Measurements from ENCODE around the gene MAP2. TPM values are rescaled to one million over a fixed set of nuclear protein-coding genes. Genes with fewer than 3 reads are reported as not detected.

MAP2 gene
- total and polyA plus RNA-seq, 4 donors, result 215 to 669 (median 469) TPM

- Histone ChIP-seq H3K4me1 (ENCODE audit: control insufficient read depth, insufficient read depth, low read length) (no peaks in the 10 kb centered on the region), H3K36me3 (ENCODE audit: control insufficient read depth, insufficient read depth, low read length) (no peaks in the 10 kb centered on the region), H3K9me3 (ENCODE audit: control insufficient read depth, insufficient read depth, low read length) (no peaks in the 10 kb centered on the region), H3K27ac (ENCODE audit: low read depth, low read length) (no peak overlapping the region), H3K27me3 (ENCODE audit: control insufficient read depth, insufficient read depth, low read length) (no peaks in the 10 kb centered on the region), H3K4me3 (ENCODE audit: low read depth, low read length) (no peak overlapping the region)
- peak in 1 of 6 donors; percentile 81 for DNase-seq (ENCODE audit: low read depth in 4 of 6, low spot score in 6 of 6)
- no CpG with 5 or more reads among the region's 1 CpG for WGBS (ENCODE audit: insufficient coverage)
Observed at GRCh38 chr2:209570194-209570593, 146.3 kb downstream of the MAP2 start.

- H3K4me3 ChIP-seq (ENCODE audit: low read depth, low read length), result no peak overlapping the region
- DNase-seq (ENCODE audit: low read depth in 4 of 6, low spot score in 6 of 6), result no peak
- no peaks in the 10 kb centered on the region for H3K9me3 ChIP-seq (ENCODE audit: control insufficient read depth, insufficient read depth, low read length)
- no peaks in the 10 kb centered on the region for H3K36me3 ChIP-seq (ENCODE audit: control insufficient read depth, insufficient read depth, low read length)
- peaks cover 4% of the 10 kb centered on the region for H3K4me1 ChIP-seq (ENCODE audit: control insufficient read depth, insufficient read depth, low read length)
- no peak overlapping the region for H3K27ac ChIP-seq (ENCODE audit: low read depth, low read length)
- H3K27me3 ChIP-seq (ENCODE audit: control insufficient read depth, insufficient read depth, low read length), result no peaks in the 10 kb centered on the region
- WGBS (ENCODE audit: insufficient coverage), result no CpG with 5 or more reads among the region's 2 CpGs
Observed at GRCh38 chr2:209574515-209574914, 150.7 kb downstream of the MAP2 start.

- H3K4me1 ChIP-seq (ENCODE audit: control insufficient read depth, insufficient read depth, low read length), result peaks cover 4% of the 10 kb centered on the region
- peak in 2 of 6 donors; percentile 60 to 76 for DNase-seq (ENCODE audit: low read depth in 4 of 6, low spot score in 6 of 6)
- 23% methylated on average over 3 of the region's 4 CpGs for WGBS (ENCODE audit: insufficient coverage)
- no peaks in the 10 kb centered on the region for H3K36me3 ChIP-seq (ENCODE audit: control insufficient read depth, insufficient read depth, low read length)
- no peak overlapping the region for H3K4me3 ChIP-seq (ENCODE audit: low read depth, low read length)
- H3K27ac ChIP-seq (ENCODE audit: low read depth, low read length), result peak overlapping the region; percentile 89
- H3K9me3 ChIP-seq (ENCODE audit: control insufficient read depth, insufficient read depth, low read length), result no peaks in the 10 kb centered on the region
- H3K27me3 ChIP-seq (ENCODE audit: control insufficient read depth, insufficient read depth, low read length), result no peaks in the 10 kb centered on the region
Observed at GRCh38 chr2:209577376-209578357, 153.8 kb downstream of the MAP2 start.

GRCh38 chr2:209578394-209579001 lies 154.7 kb downstream of the MAP2 start:
- no peak overlapping the region for H3K4me3 ChIP-seq (ENCODE audit: low read depth, low read length)
- WGBS (ENCODE audit: insufficient coverage), result no CpG with 5 or more reads among the region's 3 CpGs
- no peaks in the 10 kb centered on the region for H3K9me3 ChIP-seq (ENCODE audit: control insufficient read depth, insufficient read depth, low read length)
- no peaks in the 10 kb centered on the region for H3K36me3 ChIP-seq (ENCODE audit: control insufficient read depth, insufficient read depth, low read length)
- H3K27ac ChIP-seq (ENCODE audit: low read depth, low read length), result peak overlapping the region; percentile 89
- H3K27me3 ChIP-seq (ENCODE audit: control insufficient read depth, insufficient read depth, low read length), result no peaks in the 10 kb centered on the region
- H3K4me1 ChIP-seq (ENCODE audit: control insufficient read depth, insufficient read depth, low read length), result peaks cover 4% of the 10 kb centered on the region
- peak in 2 of 6 donors; percentile 81 to 87 for DNase-seq (ENCODE audit: low read depth in 4 of 6, low spot score in 6 of 6)

- Histone ChIP-seq H3K4me3 (ENCODE audit: low read depth, low read length) (peak overlapping the region; percentile 57), H3K27me3 (ENCODE audit: control insufficient read depth, insufficient read depth, low read length) (no peaks in the 10 kb centered on the region), H3K36me3 (ENCODE audit: control insufficient read depth, insufficient read depth, low read length) (no peaks in the 10 kb centered on the region), H3K4me1 (ENCODE audit: control insufficient read depth, insufficient read depth, low read length) (peaks cover 4% of the 10 kb centered on the region), H3K27ac (ENCODE audit: low read depth, low read length) (peak overlapping the region; percentile 89), H3K9me3 (ENCODE audit: control insufficient read depth, insufficient read depth, low read length) (no peaks in the 10 kb centered on the region)
- DNase-seq (ENCODE audit: low read depth in 4 of 6, low spot score in 6 of 6), result peak; percentile 69 to 97 (median 82)
- WGBS (ENCODE audit: insufficient coverage), result 2% methylated on average over 15 of the region's 17 CpGs
Observed at GRCh38 chr2:209579230-209579749, 155.4 kb downstream of the MAP2 start.

- Histone ChIP-seq H3K4me1 (ENCODE audit: control insufficient read depth, insufficient read depth, low read length) (peaks cover 4% of the 10 kb centered on the region), H3K9me3 (ENCODE audit: control insufficient read depth, insufficient read depth, low read length) (no peaks in the 10 kb centered on the region), H3K27ac (ENCODE audit: low read depth, low read length) (no peak overlapping the region), H3K27me3 (ENCODE audit: control insufficient read depth, insufficient read depth, low read length) (no peaks in the 10 kb centered on the region), H3K36me3 (ENCODE audit: control insufficient read depth, insufficient read depth, low read length) (no peaks in the 10 kb centered on the region), H3K4me3 (ENCODE audit: low read depth, low read length) (peak overlapping the region; percentile 57)
- no CpG with 5 or more reads among the region's 1 CpG for WGBS (ENCODE audit: insufficient coverage)
- DNase-seq (ENCODE audit: low read depth in 4 of 6, low spot score in 6 of 6), result peak in 2 of 6 donors; percentile 46 to 81
Observed at GRCh38 chr2:209581040-209581439, 157.2 kb downstream of the MAP2 start.

- Histone ChIP-seq H3K27ac (ENCODE audit: low read depth, low read length) (no peak overlapping the region), H3K4me3 (ENCODE audit: low read depth, low read length) (peak overlapping the region; percentile 9), H3K4me1 (ENCODE audit: control insufficient read depth, insufficient read depth, low read length) (peaks cover 4% of the 10 kb centered on the region), H3K27me3 (ENCODE audit: control insufficient read depth, insufficient read depth, low read length) (no peaks in the 10 kb centered on the region), H3K9me3 (ENCODE audit: control insufficient read depth, insufficient read depth, low read length) (no peaks in the 10 kb centered on the region), H3K36me3 (ENCODE audit: control insufficient read depth, insufficient read depth, low read length) (no peaks in the 10 kb centered on the region)
- peak in 2 of 6 donors; percentile 44 to 68 for DNase-seq (ENCODE audit: low read depth in 4 of 6, low spot score in 6 of 6)
- 20% methylated on average over 1 of the region's 3 CpGs for WGBS (ENCODE audit: insufficient coverage)
Observed at GRCh38 chr2:209582281-209582680, 158.4 kb downstream of the MAP2 start.

GRCh38 chr2:209584472-209584871 lies 160.6 kb downstream of the MAP2 start:
- Histone ChIP-seq H3K27ac (ENCODE audit: low read depth, low read length) (no peak overlapping the region), H3K36me3 (ENCODE audit: control insufficient read depth, insufficient read depth, low read length) (no peaks in the 10 kb centered on the region), H3K27me3 (ENCODE audit: control insufficient read depth, insufficient read depth, low read length) (no peaks in the 10 kb centered on the region), H3K4me3 (ENCODE audit: low read depth, low read length) (no peak overlapping the region), H3K9me3 (ENCODE audit: control insufficient read depth, insufficient read depth, low read length) (no peaks in the 10 kb centered on the region), H3K4me1 (ENCODE audit: control insufficient read depth, insufficient read depth, low read length) (no peaks in the 10 kb centered on the region)
- DNase-seq (ENCODE audit: low read depth in 4 of 6, low spot score in 6 of 6), result no peak

GRCh38 chr2:209584915-209585314 lies 161.1 kb downstream of the MAP2 start:
- Histone ChIP-seq H3K4me3 (ENCODE audit: low read depth, low read length) (no peak overlapping the region), H3K27me3 (ENCODE audit: control insufficient read depth, insufficient read depth, low read length) (no peaks in the 10 kb centered on the region), H3K9me3 (ENCODE audit: control insufficient read depth, insufficient read depth, low read length) (no peaks in the 10 kb centered on the region), H3K27ac (ENCODE audit: low read depth, low read length) (no peak overlapping the region), H3K4me1 (ENCODE audit: control insufficient read depth, insufficient read depth, low read length) (no peaks in the 10 kb centered on the region), H3K36me3 (ENCODE audit: control insufficient read depth, insufficient read depth, low read length) (no peaks in the 10 kb centered on the region)
- no peak for DNase-seq (ENCODE audit: low read depth in 4 of 6, low spot score in 6 of 6)
- 73% methylated on average over 3 of the region's 5 CpGs for WGBS (ENCODE audit: insufficient coverage)
